ENCODE data around the gene TSPAN2.

DNA sequence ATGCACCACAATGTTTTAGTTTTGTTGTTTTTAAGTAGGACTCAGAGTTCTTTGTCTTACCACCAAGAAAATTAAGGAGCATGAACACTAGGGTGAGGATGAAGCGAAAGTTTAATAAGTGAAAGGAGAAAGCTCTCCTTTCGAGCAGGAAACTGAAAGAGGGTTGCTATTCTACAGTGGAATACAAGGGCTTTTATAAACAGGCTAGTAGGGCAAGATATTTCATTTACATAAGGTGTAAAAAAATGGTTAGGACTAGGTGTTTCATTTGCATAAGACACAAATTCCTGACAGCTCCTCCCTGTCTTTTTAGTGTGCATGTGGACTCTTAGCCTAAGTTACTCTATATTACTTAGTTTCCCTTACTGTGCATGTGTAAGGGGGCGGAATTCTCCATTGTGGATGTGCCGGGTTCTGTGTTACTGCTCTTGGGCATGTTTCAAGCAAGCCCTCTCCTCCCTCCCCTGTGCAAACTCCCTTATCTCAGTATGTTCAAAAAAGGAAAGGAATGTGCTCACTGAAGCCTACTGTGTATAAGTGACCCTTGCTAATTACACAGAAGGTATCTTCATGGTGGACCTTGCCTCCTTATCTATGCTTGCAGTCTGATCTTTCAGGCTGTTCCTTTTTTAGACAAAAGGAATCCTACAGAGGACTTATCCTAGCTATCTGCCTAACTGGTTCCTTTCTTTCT, 52.3 kb downstream of the TSPAN2 start:
- TF ChIP-seq, protein P1, sequence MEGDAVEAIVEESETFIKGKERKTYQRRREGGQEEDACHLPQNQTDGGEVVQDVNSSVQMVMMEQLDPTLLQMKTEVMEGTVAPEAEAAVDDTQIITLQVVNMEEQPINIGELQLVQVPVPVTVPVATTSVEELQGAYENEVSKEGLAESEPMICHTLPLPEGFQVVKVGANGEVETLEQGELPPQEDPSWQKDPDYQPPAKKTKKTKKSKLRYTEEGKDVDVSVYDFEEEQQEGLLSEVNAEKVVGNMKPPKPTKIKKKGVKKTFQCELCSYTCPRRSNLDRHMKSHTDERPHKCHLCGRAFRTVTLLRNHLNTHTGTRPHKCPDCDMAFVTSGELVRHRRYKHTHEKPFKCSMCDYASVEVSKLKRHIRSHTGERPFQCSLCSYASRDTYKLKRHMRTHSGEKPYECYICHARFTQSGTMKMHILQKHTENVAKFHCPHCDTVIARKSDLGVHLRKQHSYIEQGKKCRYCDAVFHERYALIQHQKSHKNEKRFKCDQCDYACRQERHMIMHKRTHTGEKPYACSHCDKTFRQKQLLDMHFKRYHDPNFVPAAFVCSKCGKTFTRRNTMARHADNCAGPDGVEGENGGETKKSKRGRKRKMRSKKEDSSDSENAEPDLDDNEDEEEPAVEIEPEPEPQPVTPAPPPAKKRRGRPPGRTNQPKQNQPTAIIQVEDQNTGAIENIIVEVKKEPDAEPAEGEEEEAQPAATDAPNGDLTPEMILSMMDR (IDR thresholded peaks at IDR 0.05; ENCODE audit: extremely low read depth in 1 of 2, insufficient read depth in 1 of 2, low read depth in 1 of 2, low read length in 2 of 2) = no peak
- no peak for TF ChIP-seq JUN (IDR thresholded peaks at IDR 0.05; ENCODE audit: borderline replicate concordance, insufficient read depth, insufficient read length, low read depth)
- no peak for TF ChIP-seq POLR2A (IDR thresholded peaks at IDR 0.05; ENCODE audit: low read depth, low read length)
- TF ChIP-seq, protein P2, sequence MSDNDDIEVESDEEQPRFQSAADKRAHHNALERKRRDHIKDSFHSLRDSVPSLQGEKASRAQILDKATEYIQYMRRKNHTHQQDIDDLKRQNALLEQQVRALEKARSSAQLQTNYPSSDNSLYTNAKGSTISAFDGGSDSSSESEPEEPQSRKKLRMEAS (IDR thresholded peaks at IDR 0.05; ENCODE audit: insufficient read depth, insufficient read length) = no peak

Data from endothelial cell of umbilical vein (primary cell).